CD4-positive, alpha-beta T cell treated with Interleukin-21 for 1 hour (primary cell): Measurements from ENCODE around the gene MAST4.
"Not testable (repeated sequence)": the region's sequence is repeated elsewhere in the genome, so short reads cannot be mapped to it uniquely, and the experiment has no call there.

ENCODE experiments used
- DNase-seq: peaks from one replicate; pipeline ENCODE4 v3.0.0-alpha.2; 2020

The MAST4 gene

GRCh38 chr5:67102708-67103107, 506.5 kb downstream of the MAST4 start:
- no peak for DNase-seq

- no peak for DNase-seq
These were observed 508.7 kb downstream of the MAST4 start for GRCh38 chr5:67104859-67105258.

- no peak for DNase-seq
These were observed 509.1 kb downstream of the MAST4 start for GRCh38 chr5:67105270-67105669.

GRCh38 chr5:67106626-67107342, 510.6 kb downstream of the MAST4 start:
- no peak for DNase-seq

GRCh38 chr5:67111779-67112178, 515.6 kb downstream of the MAST4 start:
- no peak for DNase-seq

GRCh38 chr5:67115246-67115645, 519.1 kb downstream of the MAST4 start:
- no peak for DNase-seq

- DNase-seq: no peak
These were observed 519.6 kb downstream of the MAST4 start for GRCh38 chr5:67115817-67116216.

- no peak for DNase-seq
These were observed 521.9 kb downstream of the MAST4 start for GRCh38 chr5:67118050-67118620.

GRCh38 chr5:67119010-67119409, 522.8 kb downstream of the MAST4 start:
- no peak for DNase-seq

- no peak for DNase-seq
These were observed 523.8 kb downstream of the MAST4 start for GRCh38 chr5:67120032-67120431.

GRCh38 chr5:67123819-67124218, 527.6 kb downstream of the MAST4 start:
- no peak for DNase-seq

- no peak for DNase-seq
These were observed 528.4 kb downstream of the MAST4 start for GRCh38 chr5:67124556-67124955.

- DNase-seq: not testable (repeated sequence)
These were observed 531.2 kb downstream of the MAST4 start for GRCh38 chr5:67127347-67127895.

GRCh38 chr5:67129768-67130167, 533.6 kb downstream of the MAST4 start:
- DNase-seq: no peak

GRCh38 chr5:67133217-67133616, 537.0 kb downstream of the MAST4 start:
- DNase-seq: no peak

- no peak for DNase-seq
These were observed 537.6 kb downstream of the MAST4 start for GRCh38 chr5:67133776-67134175.

GRCh38 chr5:67135381-67135984, 539.3 kb downstream of the MAST4 start:
- DNase-seq: no peak

- no peak for DNase-seq
These were observed 542.8 kb downstream of the MAST4 start for GRCh38 chr5:67139030-67139429.

- DNase-seq: no peak
These were observed 544.2 kb downstream of the MAST4 start for GRCh38 chr5:67140413-67140812.

GRCh38 chr5:67141644-67142043, 545.5 kb downstream of the MAST4 start:
- DNase-seq: no peak

- no peak for DNase-seq
These were observed 546.6 kb downstream of the MAST4 start for GRCh38 chr5:67142816-67143215.

- no peak for DNase-seq
These were observed 547.4 kb downstream of the MAST4 start for GRCh38 chr5:67143549-67143948.

GRCh38 chr5:67144183-67144639, 548.0 kb downstream of the MAST4 start:
- DNase-seq: no peak

- DNase-seq: no peak
These were observed 550.4 kb downstream of the MAST4 start for GRCh38 chr5:67146574-67146973.
